Fibroblast of villous mesenchyme (primary cell): Measurements from ENCODE around the gene GDI2. TPM values are rescaled to one million over a fixed set of nuclear protein-coding genes. Genes with fewer than 3 reads are reported as not detected.
A peak's percentile ranks its signal among the peaks of the same experiment; 100 is the strongest.
"Not testable (repeated sequence)": the region's sequence is repeated elsewhere in the genome, so short reads cannot be mapped to it uniquely, and the experiment has no call there.

ENCODE experiments used
- DNase-seq: peaks from one replicate; pipeline ENCODE4 v3.0.0-alpha.2; 2010; ENCODE audit warnings: low read depth
- H3K4me3 ChIP-seq: 2 replicates; pipeline ENCODE4 v1.5.1; 2011; ENCODE audit warnings: low read depth, mild to moderate bottlenecking, low read length
- CTCF ChIP-seq: IDR thresholded peaks from 2 replicates; pipeline ENCODE4 v1.5.1; 2012; ENCODE audit warnings: low read depth, mild to moderate bottlenecking, low read length; ENCODE audit not compliant: insufficient read depth
- total RNA-seq: library from RNA; depleted of rRNA; stranded (reverse); fragments of >200 nt; gene quantifications from 2 replicates; pipeline ENCODE4 v1.2.3, GENCODE V29; 2012

Gene GDI2
- total RNA-seq, 1 donor, result 615 TPM

- no peak overlapping the region for H3K4me3 ChIP-seq
- TF ChIP-seq CTCF, result no peak
Measured at GRCh38 chr10:5854131-5854475, 40.9 kb upstream of the GDI2 start.

GRCh38 chr10:5846667-5847066 is 33.4 kb upstream of the GDI2 start:
- not testable (repeated sequence) for DNase-seq, H3K4me3 ChIP-seq

More at GRCh38 chr10:5854131-5854475, 40.9 kb upstream of the GDI2 start:
- DNase-seq, result no peak

- H3K4me3 ChIP-seq, result no peak overlapping the region
- TF ChIP-seq CTCF, result no peak
- peak; percentile 11 for DNase-seq
Measured at GRCh38 chr10:5844345-5845055, 31.3 kb upstream of the GDI2 start.

- no peak for DNase-seq
- no peak for TF ChIP-seq CTCF
- no peak overlapping the region for H3K4me3 ChIP-seq
Measured at GRCh38 chr10:5843686-5844344, 30.6 kb upstream of the GDI2 start.

- no peak overlapping the region for H3K4me3 ChIP-seq
- TF ChIP-seq CTCF, result no peak
Measured at GRCh38 chr10:5841965-5842364, 28.7 kb upstream of the GDI2 start.

GRCh38 chr10:5840314-5841307 is 27.4 kb upstream of the GDI2 start:
- peak; percentile 18 for DNase-seq
- no peak for TF ChIP-seq CTCF
- H3K4me3 ChIP-seq, result no peak overlapping the region

More at GRCh38 chr10:5841965-5842364, 28.7 kb upstream of the GDI2 start:
- no peak for DNase-seq

- DNase-seq, H3K4me3 ChIP-seq: not testable (repeated sequence)
Measured at GRCh38 chr10:5836181-5836580, 22.9 kb upstream of the GDI2 start.
